K562 (cell line): Measurements from ENCODE around the gene GLTPD2.

ENCODE experiments used
- CTCF ChIP-seq, 3 experiments: IDR thresholded peaks in 2 of 3; conservative IDR thresholded peaks in 1 of 3; 2 replicates each; pipeline ENCODE4 v1.5.1; 2011 to 2012; ENCODE audit warnings: low read length in 3 of 3, mild to moderate bottlenecking in 3 of 3, control low read depth in 2 of 3, improper control_type of control experiment in 1 of 3, inconsistent platforms in 1 of 3, low read depth in 1 of 3, mixed read lengths in 1 of 3, moderate library complexity in 1 of 3; ENCODE audit not compliant: insufficient read depth in 2 of 3
- CXXC5 ChIP-seq: fragments of 250-450 bp; sonication (Bioruptor Pico); IDR thresholded peaks from 2 replicates; pipeline ENCODE4 v1.8.0; 2022; ENCODE audit warnings: inconsistent platforms, mild to moderate bottlenecking, moderate library complexity
- SIX5 ChIP-seq, 2 experiments: IDR thresholded peaks; 2 replicates each; pipeline ENCODE4 v1.6.1; 2011; ENCODE audit warnings: low read length in 2 of 2, borderline replicate concordance in 1 of 2, low read depth in 1 of 2, mild to moderate bottlenecking in 1 of 2, moderate library complexity in 1 of 2; ENCODE audit not compliant: insufficient read depth in 1 of 2
- TAF9B ChIP-seq: fragments of 450-650 bp; IDR thresholded peaks from 2 replicates; pipeline ENCODE4 v1.6.1; 2018; ENCODE audit warnings: mild to moderate bottlenecking; ENCODE audit not compliant: partially characterized antibody
- ZBTB7A ChIP-seq: IDR thresholded peaks from 2 replicates; pipeline ENCODE4 v1.6.1; 2011; ENCODE audit warnings: low read depth, mild to moderate bottlenecking, low read length, moderate library complexity, borderline replicate concordance; ENCODE audit not compliant: control insufficient read depth
- ZNF232 ChIP-seq: sonication (generic); formaldehyde crosslinking; IDR thresholded peaks from 2 replicates; pipeline ENCODE4 v1.8.0; 2022; ENCODE audit warnings: mild to moderate bottlenecking, missing genetic modification reagents

- TF ChIP-seq SIX5 (IDR thresholded peaks at IDR 0.05; ENCODE audit: borderline replicate concordance in 1 of 2, insufficient read depth in 1 of 2, low read depth in 1 of 2, low read length in 2 of 2): no peak
- TF ChIP-seq TAF9B: no peak
- TF ChIP-seq CTCF (IDR thresholded peaks at IDR 0.05 in 2 of 3, conservative IDR thresholded peaks at IDR 0.05 in 1 of 3; ENCODE audit: insufficient read depth in 2 of 3, low read depth in 1 of 3, low read length in 3 of 3): no peak
- TF ChIP-seq ZNF232: no peak
- no peak for TF ChIP-seq ZBTB7A
- no peak for TF ChIP-seq CXXC5 (CRISPR knock-in tag)
Measured at GRCh38 chr17:4766201-4766600, 22.6 kb upstream of the GLTPD2 start.
